ENCODE data around the gene ABLIM1.

Gene ABLIM1

GRCh38 chr10:114616516-114616915, 41.6 kb downstream of the ABLIM1 start:
- ATAC-seq: no peak

- no peak for ATAC-seq
Observed at GRCh38 chr10:114616103-114616502, 42.0 kb downstream of the ABLIM1 start.

GRCh38 chr10:114615600-114616007, 42.5 kb downstream of the ABLIM1 start:
- peak; percentile 86 to 90 for ATAC-seq

GRCh38 chr10:114613237-114613979, 44.7 kb downstream of the ABLIM1 start:
- ATAC-seq: no peak

GRCh38 chr10:114611617-114612016, 46.5 kb downstream of the ABLIM1 start:
- ATAC-seq: no peak

GRCh38 chr10:114609518-114610426, 48.3 kb downstream of the ABLIM1 start:
- ATAC-seq: no peak

GRCh38 chr10:114607358-114607998, 50.6 kb downstream of the ABLIM1 start:
- ATAC-seq: no peak

GRCh38 chr10:114605155-114605797, 52.8 kb downstream of the ABLIM1 start:
- ATAC-seq: peak in 1 of 2 donors; percentile 41

GRCh38 chr10:114604357-114605130, 53.5 kb downstream of the ABLIM1 start:
- no peak for ATAC-seq

GRCh38 chr10:114603948-114604347, 54.1 kb downstream of the ABLIM1 start:
- peak; percentile 46 to 73 for ATAC-seq

- ATAC-seq: no peak
Observed at GRCh38 chr10:114603303-114603702, 54.8 kb downstream of the ABLIM1 start.

GRCh38 chr10:114600057-114600456, 58.0 kb downstream of the ABLIM1 start:
- ATAC-seq: peak in 1 of 2 donors; percentile 7

GRCh38 chr10:114596793-114597192, 61.3 kb downstream of the ABLIM1 start:
- no peak for ATAC-seq

- ATAC-seq: peak; percentile 44 to 64
Observed at GRCh38 chr10:114593816-114594468, 64.1 kb downstream of the ABLIM1 start.

- ATAC-seq: no peak
Observed at GRCh38 chr10:114593240-114593792, 64.8 kb downstream of the ABLIM1 start.

GRCh38 chr10:114590993-114591392, 67.1 kb downstream of the ABLIM1 start:
- ATAC-seq: no peak

GRCh38 chr10:114584419-114584818, 73.7 kb downstream of the ABLIM1 start:
- no peak for ATAC-seq

GRCh38 chr10:114581071-114581470, 77.0 kb downstream of the ABLIM1 start:
- no peak for ATAC-seq

- ATAC-seq: no peak
Observed at GRCh38 chr10:114577133-114577532, 80.9 kb downstream of the ABLIM1 start.

GRCh38 chr10:114576716-114577115, 81.4 kb downstream of the ABLIM1 start:
- ATAC-seq: no peak

GRCh38 chr10:114576132-114576487, 82.0 kb downstream of the ABLIM1 start:
- no peak for ATAC-seq
